Measurements from ENCODE around the gene TOX3. TPM values are rescaled to one million over a fixed set of nuclear protein-coding genes. Genes with fewer than 3 reads are reported as not detected.

TOX3 gene
- total and polyA plus RNA-seq, 4 donors = 1.3 to 3.5 (median 2.4) TPM

GRCh38 chr16:52453644-52454043 is 93.3 kb downstream of the TOX3 start:
- 77% methylated on average over 1 of the region's 1 CpG for WGBS
- DNase-seq (ENCODE audit: low spot score) = no peak
- H3K27ac ChIP-seq (ENCODE audit: low read depth in 1 of 2, low read length in 2 of 2) = no peak overlapping the region
- no peak overlapping the region for H3K9ac ChIP-seq (ENCODE audit: low read depth in 1 of 2, low read length in 2 of 2)
- H3K4me1 ChIP-seq (ENCODE audit: control insufficient read depth in 4 of 4, insufficient read depth in 4 of 4, low read length in 3 of 4) = no peaks in the 10 kb centered on the region
- peaks cover 0 to 4% (median 1%) of the 10 kb centered on the region in 4 donors for H3K36me3 ChIP-seq (ENCODE audit: control insufficient read depth in 4 of 4, insufficient read depth in 3 of 4, low read depth in 1 of 4, low read length in 3 of 4)
- H3K27me3 ChIP-seq (ENCODE audit: control insufficient read depth in 4 of 4, insufficient read depth in 4 of 4, low read length in 3 of 4) = no peaks in the 10 kb centered on the region
- TF ChIP-seq CTCF (IDR thresholded peaks at IDR 0.05; ENCODE audit: low read depth, low read length, missing input control) = no peak
- no peak for TF ChIP-seq GABPA (IDR thresholded peaks at IDR 0.05 in 1 of 2, conservative IDR thresholded peaks at IDR 0.05 in 1 of 2)
- TF ChIP-seq ZBTB33 (IDR thresholded peaks at IDR 0.05) = no peak
- TF ChIP-seq RAD21 (IDR thresholded peaks at IDR 0.05) = no peak
- TF ChIP-seq NR2F2 (IDR thresholded peaks at IDR 0.05) = no peak
- no peak for TF ChIP-seq MAX (IDR thresholded peaks at IDR 0.05)
- TF ChIP-seq HNF4G (IDR thresholded peaks at IDR 0.05) = no peak
- no peak for TF ChIP-seq TAF1 (conservative IDR thresholded peaks at IDR 0.05)
- no peak for TF ChIP-seq EGR1 (IDR thresholded peaks at IDR 0.05; ENCODE audit: low read depth in 2 of 2)
- TF ChIP-seq FOXA2 (IDR thresholded peaks at IDR 0.05) = no peak
- TF ChIP-seq SP1 (IDR thresholded peaks at IDR 0.05) = no peak
- no peak for TF ChIP-seq REST (IDR thresholded peaks at IDR 0.05)
- TF ChIP-seq FOXA1 (IDR thresholded peaks at IDR 0.05) = no peak
- no peak for TF ChIP-seq YY1 (IDR thresholded peaks at IDR 0.05)
- no peak overlapping the region for H3K4me3 ChIP-seq (ENCODE audit: low read depth in 1 of 3, low read length in 3 of 3)
- H3K9me3 ChIP-seq (ENCODE audit: control insufficient read depth in 4 of 4, low read length in 3 of 4) = no peaks in the 10 kb centered on the region

GRCh38 chr16:52451971-52452421 is 94.9 kb downstream of the TOX3 start:
- Histone ChIP-seq H3K4me3 (ENCODE audit: low read depth in 1 of 3, low read length in 3 of 3) (no peak overlapping the region), H3K36me3 (ENCODE audit: control insufficient read depth in 4 of 4, insufficient read depth in 3 of 4, low read depth in 1 of 4, low read length in 3 of 4) (peaks cover 0 to 3% (median 1%) of the 10 kb centered on the region in 4 donors), H3K9me3 (ENCODE audit: control insufficient read depth in 4 of 4, low read length in 3 of 4) (no peaks in the 10 kb centered on the region), H3K4me1 (ENCODE audit: control insufficient read depth in 4 of 4, insufficient read depth in 4 of 4, low read length in 3 of 4) (no peaks in the 10 kb centered on the region), H3K27me3 (ENCODE audit: control insufficient read depth in 4 of 4, insufficient read depth in 4 of 4, low read length in 3 of 4) (no peaks in the 10 kb centered on the region), H3K9ac (ENCODE audit: low read depth in 1 of 2, low read length in 2 of 2) (no peak overlapping the region), H3K27ac (ENCODE audit: low read depth in 1 of 2, low read length in 2 of 2) (no peak overlapping the region)
- 80% methylated on average over 5 of the region's 5 CpGs for WGBS
- no peak for DNase-seq (ENCODE audit: low spot score)
- no peak for TF ChIP-seq HNF4A (conservative IDR thresholded peaks at IDR 0.05)
- TF ChIP-seq TAF1 (conservative IDR thresholded peaks at IDR 0.05) = no peak
- TF ChIP-seq RXRA (IDR thresholded peaks at IDR 0.05) = no peak
- TF ChIP-seq RAD21 (IDR thresholded peaks at IDR 0.05) = no peak
- TF ChIP-seq NR2F2 (IDR thresholded peaks at IDR 0.05) = no peak
- TF ChIP-seq REST (IDR thresholded peaks at IDR 0.05) = no peak
- no peak for TF ChIP-seq FOXA1 (IDR thresholded peaks at IDR 0.05)
- TF ChIP-seq HNF4G (IDR thresholded peaks at IDR 0.05) = no peak
- TF ChIP-seq FOXA2 (IDR thresholded peaks at IDR 0.05) = no peak
- no peak for TF ChIP-seq JUND (IDR thresholded peaks at IDR 0.05)
- no peak for TF ChIP-seq SP1 (IDR thresholded peaks at IDR 0.05)
- no peak for TF ChIP-seq EGR1 (IDR thresholded peaks at IDR 0.05; ENCODE audit: low read depth in 2 of 2)
- TF ChIP-seq CTCF (IDR thresholded peaks at IDR 0.05; ENCODE audit: low read depth, low read length, missing input control) = no peak
- no peak for TF ChIP-seq YY1 (IDR thresholded peaks at IDR 0.05)
- no peak for TF ChIP-seq ATF3 (IDR thresholded peaks at IDR 0.05)

Data from liver (tissue), 9 donors.